ENCODE measurements around the gene CCDC185. TPM values are rescaled to one million over a fixed set of nuclear protein-coding genes. Genes with fewer than 3 reads are reported as not detected.

CCDC185 gene
- total RNA-seq, 3 donors from 2014 or later (not counting 1 experiment from before 2014, with no cell fraction given) = not detected

- H3K27me3 Mint-ChIP-seq (ENCODE audit: low read depth in 2 of 2) = peaks cover 27 to 31% of the 10 kb centered on the region in 2 donors
- no peak overlapping the region for H3K4me3 Mint-ChIP-seq
- H3K9me3 ChIP-seq (ENCODE audit: control insufficient read depth, insufficient read depth, low read length) = no peaks in the 10 kb centered on the region
- no CpG with 5 or more reads among the region's 2 CpGs for WGBS (ENCODE audit: insufficient coverage)
- H3K9me3 Mint-ChIP-seq = no peaks in the 10 kb centered on the region
- intact Hi-C loops (cut with micrococcal nuclease) = no loop called here
- H3K4me1 ChIP-seq (ENCODE audit: control insufficient read depth, insufficient read depth, low read length) = no peaks in the 10 kb centered on the region
- no peaks in the 10 kb centered on the region for H3K4me1 Mint-ChIP-seq
- H3K27me3 ChIP-seq (ENCODE audit: control insufficient read depth, insufficient read depth, low read length) = no peaks in the 10 kb centered on the region
- no peaks in the 10 kb centered on the region for H3K36me3 ChIP-seq (ENCODE audit: control insufficient read depth, insufficient read depth, low read length)
- ATAC-seq (no peak), DNase-seq (no peak)
- H3K27ac Mint-ChIP-seq = no peak overlapping the region
- TF ChIP-seq CTCF (IDR thresholded peaks at IDR 0.05) = no peak
- no peaks in the 10 kb centered on the region for H3K36me3 Mint-ChIP-seq
- no peak overlapping the region for H3K4me3 ChIP-seq (ENCODE audit: low read length)
- H3K27ac ChIP-seq (ENCODE audit: low read length) = no peak overlapping the region
Measured at GRCh38 chr1:223355699-223356098, 37.5 kb upstream of the CCDC185 start.

GRCh38 chr1:223358826-223359225 is 34.4 kb upstream of the CCDC185 start:
- no peaks in the 10 kb centered on the region for H3K36me3 Mint-ChIP-seq
- no peak overlapping the region for H3K27ac Mint-ChIP-seq
- peaks cover 0 to 6% of the 10 kb centered on the region in 2 donors for H3K4me1 Mint-ChIP-seq
- Histone ChIP-seq H3K36me3 (ENCODE audit: control insufficient read depth, insufficient read depth, low read length) (no peaks in the 10 kb centered on the region), H3K4me3 (ENCODE audit: low read length) (no peak overlapping the region), H3K27me3 (ENCODE audit: control insufficient read depth, insufficient read depth, low read length) (peaks cover 15% of the 10 kb centered on the region), H3K9me3 (ENCODE audit: control insufficient read depth, insufficient read depth, low read length) (no peaks in the 10 kb centered on the region), H3K4me1 (ENCODE audit: control insufficient read depth, insufficient read depth, low read length) (peaks cover 10% of the 10 kb centered on the region), H3K27ac (ENCODE audit: low read length) (no peak overlapping the region)
- DNase-seq (peak in 1 of 2 donors; percentile 35), ATAC-seq (no peak)
- peaks cover 45 to 54% of the 10 kb centered on the region in 2 donors for H3K27me3 Mint-ChIP-seq (ENCODE audit: low read depth in 2 of 2)
- intact Hi-C loops (cut with micrococcal nuclease) = no loop called here
- no peak for TF ChIP-seq CTCF (IDR thresholded peaks at IDR 0.05)
- WGBS (ENCODE audit: insufficient coverage) = 87% methylated on average over 3 of the region's 3 CpGs
- no peak overlapping the region for H3K4me3 Mint-ChIP-seq
- no peaks in the 10 kb centered on the region for H3K9me3 Mint-ChIP-seq

GRCh38 chr1:223363057-223363855 is 30.0 kb upstream of the CCDC185 start:
- H3K9me3 Mint-ChIP-seq = no peaks in the 10 kb centered on the region
- ATAC-seq (peak in 1 of 3 donors; percentile 24), DNase-seq (peak in 1 of 2 donors; percentile 47)
- intact Hi-C loops (cut with micrococcal nuclease) = no loop called here
- Histone ChIP-seq H3K27me3 (ENCODE audit: control insufficient read depth, insufficient read depth, low read length) (peaks cover 27% of the 10 kb centered on the region), H3K27ac (ENCODE audit: low read length) (no peak overlapping the region), H3K9me3 (ENCODE audit: control insufficient read depth, insufficient read depth, low read length) (no peaks in the 10 kb centered on the region), H3K36me3 (ENCODE audit: control insufficient read depth, insufficient read depth, low read length) (no peaks in the 10 kb centered on the region), H3K4me1 (ENCODE audit: control insufficient read depth, insufficient read depth, low read length) (peaks cover 19% of the 10 kb centered on the region), H3K4me3 (ENCODE audit: low read length) (peak overlapping the region; percentile 44)
- H3K36me3 Mint-ChIP-seq = no peaks in the 10 kb centered on the region
- TF ChIP-seq CTCF (IDR thresholded peaks at IDR 0.05) = no peak
- peak overlapping the region; percentile 79 for H3K4me3 Mint-ChIP-seq
- no peak overlapping the region for H3K27ac Mint-ChIP-seq
- WGBS (ENCODE audit: insufficient coverage) = 2% methylated on average over 39 of the region's 44 CpGs
- peaks cover 42 to 56% of the 10 kb centered on the region in 2 donors for H3K27me3 Mint-ChIP-seq (ENCODE audit: low read depth in 2 of 2)
- peaks cover 0 to 6% of the 10 kb centered on the region in 2 donors for H3K4me1 Mint-ChIP-seq

Data from natural killer cell (primary cell).